ENCODE data around the gene CCDC57.

CCDC57 gene

GRCh38 chr17:82078433-82078832 is 134.2 kb downstream of the CCDC57 start:
- ATAC-seq: no peak

GRCh38 chr17:82077617-82078358 is 134.9 kb downstream of the CCDC57 start:
- ATAC-seq: peak in 1 of 2 donors; percentile 9

- ATAC-seq: peak; percentile 11 to 25
Measured at GRCh38 chr17:82076785-82077591, 135.7 kb downstream of the CCDC57 start.

- ATAC-seq: peak in 1 of 2 donors; percentile 12
Measured at GRCh38 chr17:82076018-82076784, 136.4 kb downstream of the CCDC57 start.

- ATAC-seq: no peak
Measured at GRCh38 chr17:82073446-82073845, 139.2 kb downstream of the CCDC57 start.

- ATAC-seq: no peak
Measured at GRCh38 chr17:82072827-82073226, 139.8 kb downstream of the CCDC57 start.

GRCh38 chr17:82070611-82071010 is 142.0 kb downstream of the CCDC57 start:
- ATAC-seq: no peak

GRCh38 chr17:82065638-82066303 is 146.9 kb downstream of the CCDC57 start, which contains the start of gene DUS1L:
Gene DUS1L (minus strand): TSS chr17:82065804. CDS start chr17:82065059, 745 bp downstream.
- peak; percentile 85 to 88 for ATAC-seq

GRCh38 chr17:82065193-82065637 is 147.4 kb downstream of the CCDC57 start:
- peak; percentile 50 to 51 for ATAC-seq

- no peak for ATAC-seq
Measured at GRCh38 chr17:82064433-82065192, 148.0 kb downstream of the CCDC57 start.

- ATAC-seq: no peak
Measured at GRCh38 chr17:82063424-82064415, 148.9 kb downstream of the CCDC57 start.

GRCh38 chr17:82062984-82063368 is 149.7 kb downstream of the CCDC57 start:
- ATAC-seq: no peak

GRCh38 chr17:82062076-82062983 is 150.3 kb downstream of the CCDC57 start:
- no peak for ATAC-seq

- no peak for ATAC-seq
Measured at GRCh38 chr17:82061047-82061925, 151.4 kb downstream of the CCDC57 start.

- no peak for ATAC-seq
Measured at GRCh38 chr17:82060614-82061013, 152.0 kb downstream of the CCDC57 start.

- ATAC-seq: no peak
Measured at GRCh38 chr17:82060001-82060380, 152.7 kb downstream of the CCDC57 start.

- no peak for ATAC-seq
Measured at GRCh38 chr17:82059272-82060000, 153.2 kb downstream of the CCDC57 start.

- no peak for ATAC-seq
Measured at GRCh38 chr17:82058855-82059249, 153.8 kb downstream of the CCDC57 start.

All from activated CD4-positive, CD25-positive, alpha-beta regulatory T cell treated with anti-CD3 and anti-CD28 coated beads, Interleukin-2, amount 50 U/mL, for 24 hours (primary cell).